Omental fat pad (tissue), 4 donors: ENCODE data around the gene FBN2. TPM values are rescaled to one million over a fixed set of nuclear protein-coding genes. Genes with fewer than 3 reads are reported as not detected.

Source experiments
- ATAC-seq: fragments of 150-250 bp; one replicate; pipeline ENCODE4 v1.9.1; 2016; ENCODE audit warnings: mild to moderate bottlenecking, moderate library complexity; ENCODE audit not compliant: low FRiP score
- DNase-seq: peaks from one replicate; pipeline ENCODE4 v3.0.0-alpha.2; 2019; ENCODE audit warnings: low spot score
- total RNA-seq, 4 donors: library from RNA; depleted of rRNA; stranded (reverse); fragments of >200 nt; gene quantifications; one replicate each; pipeline ENCODE4 v1.1.0, GENCODE V29; 2016
- TF ChIP-seq, protein P1 (sequence below), 3 donors: fragments of 450-650 bp; IDR thresholded peaks; one replicate each; pipeline ENCODE4 v1.5.1; 2016 to 2017; ENCODE audit warnings: antibody characterized with exemption in 3 of 3, mild to moderate bottlenecking in 3 of 3, moderate library complexity in 2 of 3

FBN2 gene
- total RNA-seq, 4 donors from 2014 or later = 0.56 to 3.2 (median 0.79) TPM

DNA sequence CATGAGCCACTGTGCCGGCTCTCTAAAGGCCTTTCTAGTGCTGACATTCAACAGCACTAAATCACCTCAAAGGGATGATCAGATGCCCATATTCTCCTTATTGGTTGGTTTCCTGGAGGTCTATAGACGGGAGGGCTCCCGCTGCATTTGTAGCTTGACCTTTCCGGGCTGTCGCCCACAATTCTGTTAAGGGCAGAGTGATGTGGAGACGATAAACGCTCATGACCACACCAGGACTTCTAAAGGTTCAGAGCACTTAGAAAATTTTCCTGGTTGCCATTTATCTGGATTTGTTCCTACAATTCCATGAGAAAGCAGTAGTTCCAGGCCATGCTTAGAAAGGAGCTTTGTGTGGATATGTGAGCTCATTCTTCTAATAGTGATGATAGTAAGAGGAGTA, 284.2 kb downstream of the FBN2 start:
- DNase-seq (no peak), ATAC-seq (no peak)
- TF ChIP-seq, protein P1, sequence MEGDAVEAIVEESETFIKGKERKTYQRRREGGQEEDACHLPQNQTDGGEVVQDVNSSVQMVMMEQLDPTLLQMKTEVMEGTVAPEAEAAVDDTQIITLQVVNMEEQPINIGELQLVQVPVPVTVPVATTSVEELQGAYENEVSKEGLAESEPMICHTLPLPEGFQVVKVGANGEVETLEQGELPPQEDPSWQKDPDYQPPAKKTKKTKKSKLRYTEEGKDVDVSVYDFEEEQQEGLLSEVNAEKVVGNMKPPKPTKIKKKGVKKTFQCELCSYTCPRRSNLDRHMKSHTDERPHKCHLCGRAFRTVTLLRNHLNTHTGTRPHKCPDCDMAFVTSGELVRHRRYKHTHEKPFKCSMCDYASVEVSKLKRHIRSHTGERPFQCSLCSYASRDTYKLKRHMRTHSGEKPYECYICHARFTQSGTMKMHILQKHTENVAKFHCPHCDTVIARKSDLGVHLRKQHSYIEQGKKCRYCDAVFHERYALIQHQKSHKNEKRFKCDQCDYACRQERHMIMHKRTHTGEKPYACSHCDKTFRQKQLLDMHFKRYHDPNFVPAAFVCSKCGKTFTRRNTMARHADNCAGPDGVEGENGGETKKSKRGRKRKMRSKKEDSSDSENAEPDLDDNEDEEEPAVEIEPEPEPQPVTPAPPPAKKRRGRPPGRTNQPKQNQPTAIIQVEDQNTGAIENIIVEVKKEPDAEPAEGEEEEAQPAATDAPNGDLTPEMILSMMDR (IDR thresholded peaks at IDR 0.05) = no peak

DNA sequence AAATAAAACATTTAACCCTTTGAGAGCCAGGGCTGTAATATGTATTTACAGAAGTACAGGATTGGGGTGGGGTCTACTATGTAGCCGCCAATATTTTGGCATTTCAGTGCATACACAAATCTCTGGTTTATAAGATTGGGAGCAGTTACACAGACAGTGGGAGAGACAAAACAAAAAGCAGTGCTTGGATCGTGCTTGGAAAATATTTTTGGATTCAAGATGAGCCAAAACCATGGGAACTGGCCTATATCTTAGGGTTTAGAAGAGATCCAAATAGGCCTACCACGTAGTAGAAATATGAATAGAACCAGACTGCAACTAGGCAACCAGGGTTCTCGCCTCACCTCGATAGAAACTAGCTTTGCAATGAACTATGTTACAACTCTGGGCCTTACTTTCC, 284.9 kb downstream of the FBN2 start:
- no peak for DNase-seq
- TF ChIP-seq, protein P1 (IDR thresholded peaks at IDR 0.05) = no peak
- ATAC-seq = no peak

- TF ChIP-seq, protein P1 (IDR thresholded peaks at IDR 0.05) = no peak
- DNase-seq (no peak), ATAC-seq (peak; percentile 54)
Measured at GRCh38 chr5:128252756-128253155, 285.3 kb downstream of the FBN2 start.

DNA sequence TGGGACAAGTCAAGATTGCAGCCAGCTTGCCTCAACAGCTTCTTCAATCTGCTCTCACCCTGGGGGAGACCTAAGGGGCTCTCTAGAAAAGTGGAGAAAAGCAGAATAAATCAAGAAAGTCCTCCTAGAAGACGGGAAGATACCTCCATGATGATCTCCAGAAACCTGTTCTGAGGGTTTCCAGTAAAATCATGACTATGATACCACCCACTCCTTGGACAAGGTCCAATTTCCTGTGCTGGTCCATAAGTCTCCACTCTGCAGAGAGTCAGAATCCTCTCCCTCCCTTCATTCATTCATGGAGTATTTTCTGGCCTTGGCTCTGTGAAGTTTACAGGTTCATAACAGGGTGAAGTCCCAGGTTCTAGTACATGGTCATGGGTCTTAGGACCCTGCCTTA, 285.8 kb downstream of the FBN2 start:
- TF ChIP-seq, protein P1 (IDR thresholded peaks at IDR 0.05) = no peak
- ATAC-seq = no peak
- no peak for DNase-seq

DNA sequence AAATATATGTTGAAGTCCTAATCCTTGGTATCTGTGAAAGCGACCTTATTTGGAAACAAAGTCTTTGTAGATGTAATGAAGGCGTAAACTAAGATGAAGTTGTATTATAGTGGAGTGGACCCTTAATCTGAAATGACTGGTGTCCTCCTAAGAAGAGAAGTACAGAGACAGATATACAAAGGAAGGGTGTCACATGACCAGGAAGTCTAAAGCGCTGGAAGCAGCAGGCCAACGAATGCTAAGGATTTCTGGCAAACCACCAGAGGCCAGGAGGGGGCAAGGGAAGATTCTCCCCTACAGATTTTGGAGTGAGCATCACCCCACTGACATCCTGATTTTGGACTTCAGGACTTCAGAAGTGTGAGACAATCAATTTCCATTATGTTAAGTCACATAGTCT, 292.1 kb downstream of the FBN2 start:
- TF ChIP-seq, protein P1 (IDR thresholded peaks at IDR 0.05) = no peak
- DNase-seq (no peak), ATAC-seq (no peak)

- no peak for DNase-seq
- TF ChIP-seq, protein P1 (IDR thresholded peaks at IDR 0.05) = no peak
- ATAC-seq = no peak
Measured at GRCh38 chr5:128243958-128244582, 294.0 kb downstream of the FBN2 start.

- TF ChIP-seq, protein P1 (IDR thresholded peaks at IDR 0.05) = no peak
- no peak for DNase-seq
- ATAC-seq = no peak
Measured at GRCh38 chr5:128241051-128241695, 296.9 kb downstream of the FBN2 start.
